H1 (cell line): ENCODE results near the gene ZNF613. TPM values are rescaled to one million over a fixed set of nuclear protein-coding genes. Genes with fewer than 3 reads are reported as not detected.

Experiments used
- EGR1 ChIP-seq: IDR thresholded peaks from 2 replicates; pipeline ENCODE4 v1.6.1; 2011; ENCODE audit warnings: low read depth, low read length, borderline replicate concordance
- JUN ChIP-seq: IDR thresholded peaks from 2 replicates; pipeline ENCODE4 v1.6.1; 2011; ENCODE audit warnings: low read depth, mild to moderate bottlenecking, improper control_type of control experiment, low read length
- KDM4A ChIP-seq: IDR thresholded peaks from one replicate; pipeline ENCODE4 v1.7.1; 2012; ENCODE audit warnings: low read depth, mild to moderate bottlenecking, moderate library complexity, low read length, inconsistent platforms; ENCODE audit not compliant: severe bottlenecking
- NRF1 ChIP-seq: IDR thresholded peaks from 2 replicates; pipeline ENCODE4 v1.6.1; 2011; ENCODE audit warnings: mild to moderate bottlenecking, low read depth, low read length, improper control_type of control experiment
- POLR2AphosphoS5 ChIP-seq: IDR thresholded peaks from 2 replicates; pipeline ENCODE4 v1.6.1; 2011; ENCODE audit warnings: low read depth, low read length
- SUZ12 ChIP-seq: fragments of 200-600 bp; sonication (generic); IDR thresholded peaks from 2 replicates; pipeline ENCODE4 v1.6.1; 2012; ENCODE audit warnings: mild to moderate bottlenecking, inconsistent platforms, low read length, moderate library complexity, mixed read lengths
- YY1 ChIP-seq: IDR thresholded peaks from 2 replicates; pipeline ENCODE4 v1.6.1; 2011; ENCODE audit warnings: low read depth, mild to moderate bottlenecking, low read length
- polyA plus RNA-seq, 7 experiments: library from polyadenylated mRNA; depleted of rRNA in 3 of 7; stranded (reverse) in 5 of 7; unstranded in 2 of 7; fragments of >200 nt in 5 of 7; fragments of 200-250 nt in 2 of 7; gene quantifications; 1 replicate in 5 of 7; 2 replicates in 1 of 7; 4 replicates in 1 of 7; pipeline versions ENCODE4 v1.2.1 to v1.2.3, GENCODE V29; 2011 to 2013; ENCODE audit warnings: missing spikeins in 2 of 7, mixed read lengths in 2 of 7
- total RNA-seq: library from RNA; stranded (reverse); fragmentation: NEBNext Ultra II Directional; extraction: Animal tissue kit (Norgen Biotek cat#: 25700); gene quantifications from 2 replicates; pipeline ENCODE4 v1.2.1, GENCODE V29; 2021
- TF ChIP-seq, protein P1 (sequence below): fragments of 300-600 bp; sonication (generic); IDR thresholded peaks from 2 replicates; pipeline ENCODE4 v1.7.1; 2012; ENCODE audit warnings: low read length, moderate library complexity, mild to moderate bottlenecking, inconsistent platforms; ENCODE audit not compliant: insufficient replicate concordance
- TF ChIP-seq, protein P2 (sequence below), 3 experiments: IDR thresholded peaks; 1 replicate in 2 of 3; 2 replicates in 1 of 3; pipeline versions ENCODE4 v1.5.1 to v1.6.1; 2011; ENCODE audit warnings: low read length in 3 of 3, mild to moderate bottlenecking in 3 of 3, inconsistent platforms in 2 of 3, low read depth in 1 of 3, moderate library complexity in 1 of 3; ENCODE audit not compliant: insufficient read depth in 1 of 3; ENCODE audit errors: control extremely low read depth in 1 of 3

ZNF613 gene
- total and polyA plus RNA-seq, 2 of the 8 experiments (the other 6 are each of a cell fraction or from before 2014, with no cell fraction given), result 4.7 to 14.2 TPM

DNA sequence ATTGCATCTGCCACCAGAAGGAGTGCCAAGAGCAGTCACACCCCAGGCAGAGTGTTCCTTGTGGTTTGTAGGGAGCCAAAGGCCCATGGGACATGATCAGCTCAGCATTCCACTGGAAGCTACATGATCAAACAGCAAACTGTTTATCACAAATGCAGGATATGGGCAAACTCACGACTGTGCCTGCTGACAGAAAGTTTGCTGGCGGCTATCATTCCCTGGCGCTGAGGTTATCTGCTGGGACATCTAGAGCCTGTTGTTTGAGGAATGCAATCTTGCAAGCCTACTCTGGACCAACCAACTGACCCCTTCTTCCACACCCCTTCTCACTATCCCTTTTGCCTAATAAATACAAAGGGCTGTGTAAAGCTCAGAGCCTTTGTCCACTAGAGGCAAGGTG is 7.7 kb upstream of the ZNF613 start (continued):
- TF ChIP-seq, protein P1, sequence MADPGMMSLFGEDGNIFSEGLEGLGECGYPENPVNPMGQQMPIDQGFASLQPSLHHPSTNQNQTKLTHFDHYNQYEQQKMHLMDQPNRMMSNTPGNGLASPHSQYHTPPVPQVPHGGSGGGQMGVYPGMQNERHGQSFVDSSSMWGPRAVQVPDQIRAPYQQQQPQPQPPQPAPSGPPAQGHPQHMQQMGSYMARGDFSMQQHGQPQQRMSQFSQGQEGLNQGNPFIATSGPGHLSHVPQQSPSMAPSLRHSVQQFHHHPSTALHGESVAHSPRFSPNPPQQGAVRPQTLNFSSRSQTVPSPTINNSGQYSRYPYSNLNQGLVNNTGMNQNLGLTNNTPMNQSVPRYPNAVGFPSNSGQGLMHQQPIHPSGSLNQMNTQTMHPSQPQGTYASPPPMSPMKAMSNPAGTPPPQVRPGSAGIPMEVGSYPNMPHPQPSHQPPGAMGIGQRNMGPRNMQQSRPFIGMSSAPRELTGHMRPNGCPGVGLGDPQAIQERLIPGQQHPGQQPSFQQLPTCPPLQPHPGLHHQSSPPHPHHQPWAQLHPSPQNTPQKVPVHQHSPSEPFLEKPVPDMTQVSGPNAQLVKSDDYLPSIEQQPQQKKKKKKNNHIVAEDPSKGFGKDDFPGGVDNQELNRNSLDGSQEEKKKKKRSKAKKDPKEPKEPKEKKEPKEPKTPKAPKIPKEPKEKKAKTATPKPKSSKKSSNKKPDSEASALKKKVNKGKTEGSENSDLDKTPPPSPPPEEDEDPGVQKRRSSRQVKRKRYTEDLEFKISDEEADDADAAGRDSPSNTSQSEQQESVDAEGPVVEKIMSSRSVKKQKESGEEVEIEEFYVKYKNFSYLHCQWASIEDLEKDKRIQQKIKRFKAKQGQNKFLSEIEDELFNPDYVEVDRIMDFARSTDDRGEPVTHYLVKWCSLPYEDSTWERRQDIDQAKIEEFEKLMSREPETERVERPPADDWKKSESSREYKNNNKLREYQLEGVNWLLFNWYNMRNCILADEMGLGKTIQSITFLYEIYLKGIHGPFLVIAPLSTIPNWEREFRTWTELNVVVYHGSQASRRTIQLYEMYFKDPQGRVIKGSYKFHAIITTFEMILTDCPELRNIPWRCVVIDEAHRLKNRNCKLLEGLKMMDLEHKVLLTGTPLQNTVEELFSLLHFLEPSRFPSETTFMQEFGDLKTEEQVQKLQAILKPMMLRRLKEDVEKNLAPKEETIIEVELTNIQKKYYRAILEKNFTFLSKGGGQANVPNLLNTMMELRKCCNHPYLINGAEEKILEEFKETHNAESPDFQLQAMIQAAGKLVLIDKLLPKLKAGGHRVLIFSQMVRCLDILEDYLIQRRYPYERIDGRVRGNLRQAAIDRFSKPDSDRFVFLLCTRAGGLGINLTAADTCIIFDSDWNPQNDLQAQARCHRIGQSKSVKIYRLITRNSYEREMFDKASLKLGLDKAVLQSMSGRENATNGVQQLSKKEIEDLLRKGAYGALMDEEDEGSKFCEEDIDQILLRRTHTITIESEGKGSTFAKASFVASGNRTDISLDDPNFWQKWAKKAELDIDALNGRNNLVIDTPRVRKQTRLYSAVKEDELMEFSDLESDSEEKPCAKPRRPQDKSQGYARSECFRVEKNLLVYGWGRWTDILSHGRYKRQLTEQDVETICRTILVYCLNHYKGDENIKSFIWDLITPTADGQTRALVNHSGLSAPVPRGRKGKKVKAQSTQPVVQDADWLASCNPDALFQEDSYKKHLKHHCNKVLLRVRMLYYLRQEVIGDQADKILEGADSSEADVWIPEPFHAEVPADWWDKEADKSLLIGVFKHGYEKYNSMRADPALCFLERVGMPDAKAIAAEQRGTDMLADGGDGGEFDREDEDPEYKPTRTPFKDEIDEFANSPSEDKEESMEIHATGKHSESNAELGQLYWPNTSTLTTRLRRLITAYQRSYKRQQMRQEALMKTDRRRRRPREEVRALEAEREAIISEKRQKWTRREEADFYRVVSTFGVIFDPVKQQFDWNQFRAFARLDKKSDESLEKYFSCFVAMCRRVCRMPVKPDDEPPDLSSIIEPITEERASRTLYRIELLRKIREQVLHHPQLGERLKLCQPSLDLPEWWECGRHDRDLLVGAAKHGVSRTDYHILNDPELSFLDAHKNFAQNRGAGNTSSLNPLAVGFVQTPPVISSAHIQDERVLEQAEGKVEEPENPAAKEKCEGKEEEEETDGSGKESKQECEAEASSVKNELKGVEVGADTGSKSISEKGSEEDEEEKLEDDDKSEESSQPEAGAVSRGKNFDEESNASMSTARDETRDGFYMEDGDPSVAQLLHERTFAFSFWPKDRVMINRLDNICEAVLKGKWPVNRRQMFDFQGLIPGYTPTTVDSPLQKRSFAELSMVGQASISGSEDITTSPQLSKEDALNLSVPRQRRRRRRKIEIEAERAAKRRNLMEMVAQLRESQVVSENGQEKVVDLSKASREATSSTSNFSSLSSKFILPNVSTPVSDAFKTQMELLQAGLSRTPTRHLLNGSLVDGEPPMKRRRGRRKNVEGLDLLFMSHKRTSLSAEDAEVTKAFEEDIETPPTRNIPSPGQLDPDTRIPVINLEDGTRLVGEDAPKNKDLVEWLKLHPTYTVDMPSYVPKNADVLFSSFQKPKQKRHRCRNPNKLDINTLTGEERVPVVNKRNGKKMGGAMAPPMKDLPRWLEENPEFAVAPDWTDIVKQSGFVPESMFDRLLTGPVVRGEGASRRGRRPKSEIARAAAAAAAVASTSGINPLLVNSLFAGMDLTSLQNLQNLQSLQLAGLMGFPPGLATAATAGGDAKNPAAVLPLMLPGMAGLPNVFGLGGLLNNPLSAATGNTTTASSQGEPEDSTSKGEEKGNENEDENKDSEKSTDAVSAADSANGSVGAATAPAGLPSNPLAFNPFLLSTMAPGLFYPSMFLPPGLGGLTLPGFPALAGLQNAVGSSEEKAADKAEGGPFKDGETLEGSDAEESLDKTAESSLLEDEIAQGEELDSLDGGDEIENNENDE, result no peak
- TF ChIP-seq POLR2AphosphoS5, result no peak
- no peak for TF ChIP-seq NRF1
- no peak for TF ChIP-seq YY1
- TF ChIP-seq KDM4A, result no peak
- TF ChIP-seq SUZ12, result no peak
- TF ChIP-seq, protein P2, sequence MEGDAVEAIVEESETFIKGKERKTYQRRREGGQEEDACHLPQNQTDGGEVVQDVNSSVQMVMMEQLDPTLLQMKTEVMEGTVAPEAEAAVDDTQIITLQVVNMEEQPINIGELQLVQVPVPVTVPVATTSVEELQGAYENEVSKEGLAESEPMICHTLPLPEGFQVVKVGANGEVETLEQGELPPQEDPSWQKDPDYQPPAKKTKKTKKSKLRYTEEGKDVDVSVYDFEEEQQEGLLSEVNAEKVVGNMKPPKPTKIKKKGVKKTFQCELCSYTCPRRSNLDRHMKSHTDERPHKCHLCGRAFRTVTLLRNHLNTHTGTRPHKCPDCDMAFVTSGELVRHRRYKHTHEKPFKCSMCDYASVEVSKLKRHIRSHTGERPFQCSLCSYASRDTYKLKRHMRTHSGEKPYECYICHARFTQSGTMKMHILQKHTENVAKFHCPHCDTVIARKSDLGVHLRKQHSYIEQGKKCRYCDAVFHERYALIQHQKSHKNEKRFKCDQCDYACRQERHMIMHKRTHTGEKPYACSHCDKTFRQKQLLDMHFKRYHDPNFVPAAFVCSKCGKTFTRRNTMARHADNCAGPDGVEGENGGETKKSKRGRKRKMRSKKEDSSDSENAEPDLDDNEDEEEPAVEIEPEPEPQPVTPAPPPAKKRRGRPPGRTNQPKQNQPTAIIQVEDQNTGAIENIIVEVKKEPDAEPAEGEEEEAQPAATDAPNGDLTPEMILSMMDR (IDR thresholded peaks at IDR 0.05; ENCODE audit: control extremely low read depth in 1 of 3, insufficient read depth in 1 of 3, low read depth in 1 of 3, low read length in 3 of 3), result no peak
- TF ChIP-seq JUN, result no peak
- no peak for TF ChIP-seq EGR1
